Fibroblast of the aortic adventitia (primary cell): ENCODE data around the gene AFF2. TPM values are rescaled to one million over a fixed set of nuclear protein-coding genes. Genes with fewer than 3 reads are reported as not detected.

Experiments used
- DNase-seq: peaks from one replicate; pipeline ENCODE4 v3.0.0-alpha.2; 2010; ENCODE audit warnings: low read depth
- H3K4me3 ChIP-seq: 2 replicates; pipeline ENCODE4 v1.5.1; 2011; ENCODE audit warnings: low read depth, mild to moderate bottlenecking, control low read depth, low read length, moderate library complexity
- CTCF ChIP-seq: IDR thresholded peaks from 2 replicates; pipeline ENCODE4 v1.5.1; 2011; ENCODE audit warnings: mild to moderate bottlenecking, low read length, control low read depth, inconsistent platforms; ENCODE audit not compliant: insufficient read depth
- total RNA-seq: library from RNA; depleted of rRNA; stranded (reverse); fragments of >200 nt; gene quantifications from 2 replicates; pipeline ENCODE4 v1.2.3, GENCODE V29; 2012; ENCODE audit warnings: low replicate concordance

The AFF2 gene
- total RNA-seq, 1 donor = 6.6 TPM

DNA sequence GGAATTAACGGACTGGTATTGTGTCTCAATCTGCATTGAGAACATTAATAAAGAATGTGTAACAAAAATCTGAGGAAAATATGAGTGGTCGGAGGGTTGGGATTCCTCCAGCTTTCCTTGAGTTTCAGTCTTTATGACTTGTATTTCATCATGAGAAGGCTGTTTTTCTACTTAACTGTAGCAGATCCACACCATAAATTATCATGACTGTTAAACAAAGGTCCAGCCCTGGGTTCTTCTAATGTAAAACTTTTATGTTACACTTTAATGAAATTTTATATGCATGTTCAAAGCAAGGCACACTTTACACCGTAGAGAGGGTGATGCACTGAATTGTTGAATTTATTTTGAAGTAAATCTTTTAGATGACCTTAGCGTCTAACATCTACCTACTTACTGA, 7.0 kb downstream of the AFF2 start:
- H3K4me3 ChIP-seq = no peak overlapping the region
- no peak for TF ChIP-seq CTCF
- peak; percentile 27 for DNase-seq

DNA sequence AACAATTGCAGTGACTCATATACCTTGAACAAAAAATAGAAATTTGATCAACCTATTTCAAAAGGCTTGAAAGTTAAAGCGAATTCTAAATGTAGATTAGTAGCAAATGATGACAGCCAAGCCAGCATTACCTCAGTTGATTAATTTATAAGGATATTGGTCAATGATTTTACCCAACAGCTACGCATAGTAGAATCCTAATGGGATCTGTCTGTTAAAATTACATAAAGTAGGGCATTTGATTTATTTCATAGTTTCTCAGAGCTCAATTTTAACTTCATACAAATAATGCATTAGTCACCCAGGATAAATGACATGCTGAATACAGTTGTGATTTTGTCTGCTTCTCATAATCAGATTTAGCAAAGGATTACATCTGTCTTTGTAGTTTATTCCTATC, 12.0 kb downstream of the AFF2 start:
- TF ChIP-seq CTCF = no peak
- DNase-seq = no peak
- no peak overlapping the region for H3K4me3 ChIP-seq

DNA sequence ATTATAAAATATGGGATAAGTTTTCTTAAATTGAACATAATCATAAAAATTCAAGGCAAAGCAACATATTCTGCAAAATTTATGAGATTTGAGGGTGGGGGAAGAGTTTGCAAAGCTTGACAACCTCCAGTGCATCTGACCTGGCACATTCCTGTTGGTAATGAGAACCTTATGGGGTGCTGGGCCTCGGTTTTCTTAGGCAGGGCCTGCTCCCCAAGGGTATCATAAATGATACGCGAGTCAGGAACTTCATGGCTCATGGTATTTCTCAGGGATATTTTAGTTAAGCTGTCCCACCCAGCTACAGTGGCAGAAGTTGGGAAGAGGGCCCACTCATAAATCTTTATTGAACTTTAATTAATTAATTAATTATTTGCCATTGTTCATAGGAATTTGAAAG, 13.2 kb downstream of the AFF2 start:
- H3K4me3 ChIP-seq = no peak overlapping the region
- DNase-seq = no peak
- no peak for TF ChIP-seq CTCF

- TF ChIP-seq CTCF = no peak
- no peak overlapping the region for H3K4me3 ChIP-seq
- DNase-seq = no peak
Observed at GRCh38 chrX:148517176-148517575, 16.8 kb downstream of the AFF2 start.

DNA sequence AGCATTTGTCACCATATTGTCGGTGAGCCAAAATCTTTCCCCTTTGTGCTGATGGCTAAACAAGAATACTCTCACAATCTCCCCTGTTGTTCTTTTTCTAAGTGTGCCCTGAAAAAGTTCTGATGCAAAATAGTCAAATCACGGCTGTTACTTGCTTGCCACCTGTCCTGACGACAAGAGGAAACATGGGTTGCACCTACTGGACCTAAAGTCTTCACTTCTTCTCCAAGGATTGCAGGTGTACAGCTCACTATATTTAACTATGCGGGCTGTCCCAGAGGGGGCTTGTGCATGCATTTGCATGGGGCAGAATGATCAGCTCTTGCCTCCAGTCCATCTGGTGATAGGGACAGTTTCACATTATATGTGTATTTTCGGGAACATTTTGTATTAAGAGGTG, 21.6 kb downstream of the AFF2 start:
- no peak overlapping the region for H3K4me3 ChIP-seq
- DNase-seq = no peak
- no peak for TF ChIP-seq CTCF

- no peak for TF ChIP-seq CTCF
- H3K4me3 ChIP-seq = no peak overlapping the region
- peak; percentile 14 for DNase-seq
Observed at GRCh38 chrX:148523303-148524080, 23.1 kb downstream of the AFF2 start.
